Hair follicular keratinocyte (primary cell): Measurements from ENCODE around the gene DMRTA1. TPM values are rescaled to one million over a fixed set of nuclear protein-coding genes. Genes with fewer than 3 reads are reported as not detected.

Source experiments
- total RNA-seq: library from RNA; depleted of rRNA; stranded (reverse); fragments of >200 nt; gene quantifications from 2 replicates; pipeline ENCODE4 v1.2.3, GENCODE V29; 2015

The DMRTA1 gene
- 0.62 and 0.84 TPM in 2 replicates for total RNA-seq

DNA sequence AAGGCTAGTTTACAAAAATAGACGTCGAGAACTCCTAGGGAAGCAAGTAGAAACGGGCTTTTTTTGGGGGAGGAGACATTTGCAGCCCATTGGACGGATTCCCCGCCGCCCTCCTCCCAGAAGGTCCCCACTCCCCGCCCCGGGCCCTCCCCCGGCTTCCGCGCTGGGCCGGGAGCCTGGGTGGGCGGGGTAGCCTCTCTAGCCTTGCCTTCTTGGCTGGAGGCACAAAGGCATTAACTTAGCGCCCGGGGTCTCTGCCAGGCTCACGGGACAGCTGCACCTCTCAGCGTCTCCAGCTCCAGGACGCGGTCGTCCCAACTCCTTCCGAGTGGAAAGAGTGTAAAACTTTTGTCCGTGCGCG lies at the start of gene DMRTA1:
Gene DMRTA1 (plus strand): TSS at position 236 of the 361 bp plus-strand sequence. CDS start 242 bp downstream, outside the sequence.

